IPS-NIHi7 (cell line): ENCODE measurements around the gene EFCAB12.
"Not testable (repeated sequence)": the region's sequence is repeated elsewhere in the genome, so short reads cannot be mapped to it uniquely, and the experiment has no call there.

ENCODE experiments used
- DNase-seq: peaks from one replicate; pipeline ENCODE4 v3.0.0; 2012; ENCODE audit warnings: mixed read lengths; ENCODE audit errors: extremely low spot score

Gene EFCAB12

DNA sequence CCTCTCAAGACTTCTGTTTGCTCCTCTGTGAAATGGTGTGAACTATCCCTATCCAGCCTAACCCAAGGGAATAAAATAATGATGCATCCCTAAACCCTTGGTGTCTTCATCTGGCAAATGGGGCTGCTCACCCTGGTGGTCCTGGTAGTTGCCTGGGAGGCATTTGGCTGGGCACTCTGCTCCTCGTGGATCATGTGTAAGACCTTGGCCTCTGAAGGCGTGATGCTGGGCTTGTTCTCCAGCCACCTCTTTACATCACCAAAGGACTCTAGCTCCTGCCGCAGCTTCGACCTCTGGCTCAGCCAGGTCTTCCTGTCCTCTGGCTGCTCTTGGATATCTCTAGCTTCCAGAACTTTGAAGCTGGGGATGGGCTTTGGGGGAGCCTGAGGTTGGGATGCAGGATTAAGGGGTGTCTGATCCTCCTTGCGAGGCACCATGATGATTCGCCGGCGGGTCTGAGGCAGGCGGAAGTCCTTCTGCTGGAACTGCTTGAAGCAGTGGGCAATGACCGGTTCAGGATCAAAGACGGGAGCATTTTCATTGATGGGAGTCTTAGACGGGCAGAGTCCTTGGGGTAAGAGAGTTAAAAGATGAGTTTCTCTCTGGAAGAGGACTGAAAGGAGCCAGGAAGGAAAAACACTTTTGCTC is 7.1 kb downstream of the EFCAB12 start:
- no peak for DNase-seq

DNA sequence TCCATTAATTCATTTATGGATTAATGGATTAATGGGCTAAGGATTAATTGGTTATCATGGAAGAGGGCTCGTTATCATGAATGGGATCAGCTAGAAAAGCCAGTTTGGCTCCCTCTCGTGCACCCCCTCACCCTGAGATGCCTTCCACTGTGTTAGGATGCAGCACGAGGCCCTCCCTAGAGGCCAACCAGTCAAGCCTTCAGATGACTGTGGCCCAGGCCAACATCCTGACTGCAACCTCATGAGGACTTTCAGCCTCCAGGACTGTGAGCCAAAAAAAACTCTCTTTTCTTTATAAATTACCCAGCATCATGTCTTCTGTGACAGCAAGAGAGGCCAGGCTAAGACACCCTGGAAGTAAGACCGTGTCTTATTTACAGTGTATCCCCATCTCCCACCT is 9.0 kb downstream of the EFCAB12 start:
- DNase-seq = no peak

DNA sequence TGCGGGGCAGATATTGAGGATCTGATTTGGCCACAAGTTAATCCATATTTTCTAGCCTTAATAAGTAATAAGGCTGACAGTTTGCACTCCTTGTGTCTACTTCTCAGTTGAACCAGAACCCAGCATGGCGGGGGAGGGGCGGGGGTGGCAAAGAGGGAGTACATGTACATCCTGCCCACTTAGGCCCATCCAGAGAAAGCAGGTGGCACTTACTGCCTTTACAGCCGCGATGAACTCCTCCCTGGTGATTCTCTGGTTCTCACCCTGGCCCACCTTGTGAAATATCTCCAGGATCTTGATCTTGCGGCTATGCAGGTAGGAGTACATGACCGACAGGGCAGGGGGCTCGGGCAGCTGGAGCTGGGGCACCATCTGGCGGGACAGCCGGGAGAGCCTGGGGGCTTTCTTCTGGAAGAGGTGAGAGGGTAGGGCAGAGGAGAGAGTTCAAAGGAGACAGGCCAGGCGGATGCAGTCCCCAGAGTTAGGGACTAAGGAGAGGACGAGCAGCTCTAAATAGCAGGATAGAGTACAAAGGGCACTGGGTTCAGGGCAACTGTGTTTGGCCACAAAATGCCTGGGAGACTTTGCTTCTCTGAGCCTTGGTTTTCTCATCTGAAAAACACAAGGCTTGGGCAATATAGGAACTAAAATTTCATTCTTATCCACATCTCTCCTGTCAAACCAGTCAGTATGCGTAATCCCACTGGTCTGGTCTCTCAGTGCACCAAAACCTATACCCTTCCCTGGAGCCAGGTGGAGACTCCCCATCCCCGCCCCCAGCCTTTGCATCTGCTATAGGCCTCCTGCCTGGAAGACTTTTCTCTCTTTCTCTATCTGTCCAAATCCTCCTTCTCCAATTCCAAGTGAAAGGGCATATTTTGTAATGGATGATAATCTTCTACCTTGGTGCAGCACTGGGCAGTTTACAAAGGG is 10.1 kb downstream of the EFCAB12 start:
- DNase-seq = no peak

DNA sequence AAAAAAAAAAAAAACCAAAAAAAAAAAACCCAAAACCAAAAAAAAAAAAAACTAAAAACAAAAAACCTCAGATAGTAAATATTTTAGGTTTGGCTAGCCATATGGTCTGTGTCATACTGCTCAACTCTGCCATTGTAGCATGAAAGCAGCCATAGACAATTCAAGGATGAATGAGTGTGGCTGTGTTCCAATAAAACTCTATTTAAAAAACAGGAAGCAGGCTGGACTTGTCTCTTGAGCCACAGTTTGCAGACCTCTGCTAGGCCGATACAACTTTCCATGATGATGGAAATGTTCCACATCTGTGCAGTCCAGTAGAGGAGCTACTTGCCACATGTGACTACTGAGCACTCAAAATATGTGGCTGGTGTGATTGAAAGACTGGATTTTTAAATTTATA is 11.1 kb downstream of the EFCAB12 start:
- DNase-seq = no peak

DNA sequence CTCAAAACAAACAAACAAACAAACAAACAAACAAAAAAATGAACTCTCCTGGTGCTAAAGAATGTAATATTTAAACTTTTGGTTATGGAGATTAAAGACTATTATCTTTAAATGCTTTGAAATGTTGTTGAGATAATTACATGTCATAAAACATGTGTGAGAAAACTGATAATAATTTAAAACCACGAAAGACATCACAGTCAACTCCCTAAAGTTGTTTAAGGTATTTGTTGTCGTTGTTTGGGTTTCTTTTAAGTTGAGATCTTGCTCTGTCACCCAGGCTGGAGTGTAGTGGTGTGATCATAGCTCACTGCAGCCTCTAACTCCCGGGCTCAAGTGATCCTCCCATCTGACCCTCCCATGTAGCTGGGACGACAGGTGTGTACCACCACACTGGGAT is 12.0 kb downstream of the EFCAB12 start:
- no peak for DNase-seq

DNA sequence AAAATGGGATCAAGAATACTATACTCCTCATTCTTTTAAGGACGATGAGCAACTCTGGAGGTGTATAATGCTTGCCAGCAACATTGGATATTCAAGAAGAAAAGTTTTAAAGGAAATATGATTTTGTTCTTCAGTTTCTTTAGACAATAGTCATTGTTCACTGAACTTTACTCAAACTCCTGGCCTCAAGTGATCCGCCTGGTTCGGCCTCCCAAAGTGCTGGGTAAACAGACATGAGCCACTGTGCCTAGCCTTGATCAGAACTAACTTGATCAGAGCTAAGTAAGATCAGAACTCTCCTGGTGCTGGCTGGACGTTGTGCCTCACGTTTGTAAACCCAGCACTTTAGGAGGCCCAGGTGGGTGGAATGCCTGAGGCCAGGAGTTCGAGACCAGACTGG is 12.6 kb downstream of the EFCAB12 start:
- DNase-seq = no peak

DNA sequence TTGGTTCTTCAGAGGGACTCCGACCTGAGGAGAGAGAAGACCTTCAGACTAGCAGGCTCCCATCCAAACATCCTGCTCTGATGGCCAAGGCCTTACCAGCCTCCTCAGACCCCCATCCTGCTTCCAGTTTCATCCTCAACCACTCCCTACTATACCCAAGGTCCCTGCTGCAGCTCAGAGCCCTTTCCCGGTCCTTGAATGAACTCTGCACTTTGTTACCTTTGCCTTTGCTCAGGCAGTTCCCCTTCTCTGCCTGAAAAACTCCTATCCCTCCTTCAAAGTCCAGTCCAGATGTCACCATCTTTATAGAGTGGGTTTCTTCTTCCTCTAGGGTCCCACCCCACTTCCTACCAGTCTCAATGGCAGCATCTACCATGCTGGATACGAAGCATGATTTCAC is 13.1 kb downstream of the EFCAB12 start:
- DNase-seq = no peak

DNA sequence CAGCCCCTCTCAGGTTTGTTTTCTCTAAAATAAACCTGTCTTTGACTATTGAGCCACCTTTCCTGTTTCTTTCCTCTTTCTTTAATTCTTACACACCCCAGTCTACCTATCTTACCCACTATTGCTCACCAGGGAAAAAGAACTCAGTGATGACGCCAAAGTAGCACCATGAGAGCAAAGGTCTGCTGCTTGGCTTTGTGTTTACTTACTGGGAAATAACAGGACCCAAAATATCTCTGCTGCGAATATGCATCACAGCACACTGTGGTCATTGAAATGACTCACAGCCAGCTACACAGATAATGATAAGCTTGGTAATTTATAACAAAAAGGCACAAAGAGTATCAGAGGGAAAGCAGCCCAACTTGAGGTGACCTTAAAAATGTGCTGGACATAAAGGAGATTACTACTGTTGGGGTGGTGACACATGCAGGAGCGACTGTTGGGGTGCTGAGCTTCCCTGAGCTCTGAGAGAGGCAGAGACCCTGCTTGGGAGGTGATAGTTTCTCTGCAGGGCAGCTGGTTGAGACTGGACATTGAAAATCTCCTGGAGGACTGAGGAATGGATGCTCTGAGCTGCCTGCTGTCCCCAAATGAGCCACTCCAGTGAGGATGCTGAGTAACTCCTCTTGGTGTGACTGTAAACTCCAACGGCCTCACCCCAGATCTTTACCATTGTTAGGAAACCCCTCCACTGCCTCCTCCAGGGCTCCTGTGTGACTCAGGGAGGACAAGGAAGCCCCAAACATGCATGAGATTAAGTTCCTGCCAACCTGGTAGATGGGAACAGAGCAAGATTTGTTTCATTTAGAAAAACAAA is 14.5 kb downstream of the EFCAB12 start:
- no peak for DNase-seq

DNA sequence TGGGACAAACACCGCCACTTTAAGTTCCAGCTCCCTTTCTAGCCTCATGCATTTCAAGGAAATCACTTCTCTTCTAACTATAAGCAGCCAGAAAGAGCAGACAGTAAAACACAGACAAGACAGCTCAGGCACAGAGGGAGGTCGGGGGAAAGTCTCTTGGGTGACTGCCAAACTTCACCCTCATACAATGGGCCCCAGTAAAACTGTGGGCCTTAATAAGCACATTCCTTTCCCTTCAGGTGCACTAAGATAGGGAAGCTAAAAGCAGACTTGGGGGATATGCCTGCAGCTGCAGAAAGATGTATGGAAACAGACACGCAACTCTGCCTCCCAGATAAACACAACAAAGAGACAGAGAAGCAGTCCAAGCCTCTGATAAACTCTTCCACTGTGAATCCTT is 15.2 kb downstream of the EFCAB12 start:
- not testable (repeated sequence) for DNase-seq

DNA sequence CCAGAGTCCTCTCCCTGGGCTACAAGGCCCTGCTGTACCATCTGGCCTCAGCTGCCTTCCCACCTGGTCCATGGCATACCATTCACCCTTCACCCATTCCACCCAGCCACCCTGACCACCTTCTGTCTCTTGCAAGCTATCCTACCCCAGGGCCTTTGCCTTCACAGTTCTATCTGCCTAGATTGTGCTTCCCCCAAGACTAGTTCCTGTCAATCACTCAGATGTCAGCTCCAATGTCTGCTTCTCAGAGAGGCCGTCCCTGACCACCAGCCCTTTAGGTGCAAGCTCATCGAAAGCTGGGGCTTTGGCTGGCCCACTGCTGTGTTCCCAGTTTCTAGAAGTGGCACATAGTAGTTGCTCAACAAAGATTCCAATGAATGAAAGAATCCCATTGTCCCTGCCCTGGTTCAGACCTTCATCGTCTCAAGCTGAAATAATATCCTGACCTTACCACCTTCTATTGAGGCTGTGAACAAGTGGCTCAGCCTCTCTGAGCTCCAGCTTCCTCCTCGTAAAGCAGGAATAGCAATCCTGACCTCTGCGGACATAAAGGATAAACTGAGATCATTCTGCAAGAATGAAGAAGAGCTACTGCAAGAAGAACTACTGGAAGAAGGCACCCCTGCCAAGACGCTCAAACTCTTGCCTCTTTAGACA is 15.8 kb downstream of the EFCAB12 start:
- no peak for DNase-seq

DNA sequence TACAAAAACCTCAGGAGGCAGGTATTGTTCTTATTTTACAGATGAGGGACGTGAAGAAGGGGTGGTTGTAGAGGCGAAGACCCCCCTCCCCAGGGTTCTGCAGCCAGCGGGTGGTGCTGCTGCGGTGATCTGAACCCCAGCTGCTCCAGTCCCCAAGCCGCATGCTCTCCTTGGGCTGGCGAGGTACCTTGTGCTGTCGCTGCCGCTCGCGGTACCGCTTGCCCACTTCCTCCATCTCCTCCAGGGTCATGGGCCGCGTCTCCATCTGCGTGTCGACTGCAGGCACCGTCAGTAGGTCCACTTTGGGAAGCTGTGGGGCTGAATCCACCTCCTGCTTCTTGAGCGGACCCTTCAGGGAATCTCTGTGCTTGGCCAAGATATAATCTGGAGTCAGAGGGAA is 17.5 kb downstream of the EFCAB12 start:
- no peak for DNase-seq

DNA sequence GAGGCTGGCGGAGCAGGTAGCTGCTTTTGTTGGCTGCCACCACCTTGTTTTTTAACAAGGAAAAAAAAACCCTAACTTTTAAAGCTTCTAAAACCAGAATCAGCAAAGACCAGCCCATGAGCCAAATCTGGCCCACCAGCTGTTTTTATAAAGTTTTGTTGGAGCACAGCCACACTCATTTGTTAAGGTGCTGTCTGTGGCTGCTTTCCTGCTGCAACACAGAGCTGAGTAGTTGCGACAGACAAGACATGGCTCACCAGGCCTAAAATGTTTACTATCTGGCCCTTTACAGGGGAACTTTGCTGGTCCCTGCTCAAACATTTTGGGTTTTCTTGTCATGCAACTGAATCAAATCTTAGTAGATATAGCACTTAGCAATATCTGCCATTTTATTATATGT is 18.9 kb downstream of the EFCAB12 start:
- DNase-seq = no peak

DNA sequence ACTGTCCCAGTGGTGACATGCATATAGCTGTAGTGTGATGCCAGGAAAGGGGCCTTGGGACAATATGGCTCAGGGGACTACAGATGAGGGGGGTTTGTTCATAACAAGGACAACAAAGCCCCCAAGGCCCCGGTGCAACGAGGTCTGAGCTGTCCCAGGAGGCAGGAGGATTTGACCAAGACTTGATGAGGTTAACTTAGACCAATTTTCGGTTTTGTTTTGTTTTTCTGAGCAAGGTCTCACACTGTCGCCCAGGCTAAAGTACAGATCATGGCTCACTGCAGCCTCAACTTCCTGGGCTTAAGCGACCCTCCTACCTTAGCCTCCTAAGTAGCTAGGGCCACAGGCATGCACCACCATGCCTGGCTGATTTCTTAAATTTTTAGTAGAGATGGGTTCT is 23.8 kb downstream of the EFCAB12 start:
- no peak for DNase-seq

DNA sequence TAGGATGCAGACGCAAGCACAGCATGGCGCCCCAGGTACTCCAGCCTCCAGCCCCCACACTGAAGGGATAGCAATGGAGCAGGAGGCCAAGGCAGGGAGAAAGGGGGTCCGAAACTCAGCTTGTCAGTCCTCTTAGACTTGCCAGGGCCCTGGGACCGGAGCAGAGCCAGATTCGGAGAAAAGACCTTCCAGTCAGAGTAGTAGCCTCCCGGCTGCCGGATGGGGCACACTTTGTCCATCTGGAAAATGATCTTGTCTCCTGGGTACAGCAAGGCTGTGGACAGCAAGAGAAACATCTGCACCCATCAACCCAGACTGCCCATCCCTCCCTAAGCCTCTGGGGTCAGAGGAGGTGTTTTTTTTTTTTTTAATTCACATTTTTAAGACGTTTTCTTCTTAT is 24.3 kb downstream of the EFCAB12 start:
- DNase-seq = no peak

DNA sequence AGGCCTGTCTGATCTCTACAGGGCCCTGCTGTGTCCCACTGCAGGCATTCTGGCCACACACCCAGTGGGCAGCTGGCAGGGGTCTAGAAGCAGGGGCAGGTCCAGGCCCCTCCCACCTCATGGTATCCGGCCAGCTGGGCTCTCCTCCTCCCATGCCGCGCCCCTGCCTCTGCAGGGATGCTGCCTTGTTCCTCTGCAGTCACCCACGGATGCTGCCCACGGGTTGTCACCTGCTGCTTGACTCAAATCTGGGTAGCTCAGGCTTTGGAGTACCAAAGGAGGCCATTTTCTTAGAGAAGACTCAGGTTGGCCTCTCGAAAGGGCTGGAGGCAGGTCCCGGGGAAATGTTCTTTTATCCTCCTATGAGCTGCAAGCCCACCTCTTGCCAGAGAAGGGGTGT is 25.0 kb downstream of the EFCAB12 start:
- no peak for DNase-seq

DNA sequence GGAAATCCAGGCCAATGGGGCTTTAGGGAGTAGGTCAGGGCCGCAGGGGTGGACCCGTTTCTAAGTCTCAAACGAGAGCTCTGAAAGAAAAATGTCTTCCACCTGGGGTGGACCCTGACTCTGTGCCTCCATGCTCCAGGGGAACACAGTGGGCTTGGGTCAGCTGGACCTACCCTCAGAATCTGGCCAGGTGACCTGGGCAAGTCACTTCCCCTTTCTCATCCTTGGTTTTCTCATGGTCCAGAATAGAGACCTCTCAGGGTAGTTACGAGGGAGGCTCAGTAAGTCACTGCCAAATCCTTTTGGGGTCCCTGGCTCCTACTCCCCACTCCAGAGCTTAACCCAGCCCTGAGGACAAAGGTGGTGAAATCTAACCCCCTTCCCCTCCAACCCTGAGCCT is 25.8 kb downstream of the EFCAB12 start:
- no peak for DNase-seq

DNA sequence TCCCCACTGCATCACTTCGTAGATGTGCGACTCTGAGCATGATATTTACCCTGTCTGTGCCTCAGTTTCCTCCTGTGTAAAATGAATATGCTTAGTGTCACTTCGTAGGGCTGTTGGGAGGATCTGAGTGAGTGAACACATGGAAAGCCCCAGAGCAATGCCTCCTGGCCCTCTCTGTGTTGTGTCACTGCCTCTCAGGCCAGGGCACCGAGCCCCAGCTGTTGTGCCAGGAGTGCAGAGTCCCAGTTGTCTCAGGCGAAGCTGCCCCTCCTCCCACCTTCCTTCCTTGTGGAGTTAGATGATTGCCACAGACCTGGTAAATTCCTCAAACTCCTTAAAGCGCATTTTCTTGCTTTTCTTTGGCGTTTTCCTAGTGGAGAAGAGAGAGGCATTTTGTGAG is 26.2 kb downstream of the EFCAB12 start:
- DNase-seq = no peak

DNA sequence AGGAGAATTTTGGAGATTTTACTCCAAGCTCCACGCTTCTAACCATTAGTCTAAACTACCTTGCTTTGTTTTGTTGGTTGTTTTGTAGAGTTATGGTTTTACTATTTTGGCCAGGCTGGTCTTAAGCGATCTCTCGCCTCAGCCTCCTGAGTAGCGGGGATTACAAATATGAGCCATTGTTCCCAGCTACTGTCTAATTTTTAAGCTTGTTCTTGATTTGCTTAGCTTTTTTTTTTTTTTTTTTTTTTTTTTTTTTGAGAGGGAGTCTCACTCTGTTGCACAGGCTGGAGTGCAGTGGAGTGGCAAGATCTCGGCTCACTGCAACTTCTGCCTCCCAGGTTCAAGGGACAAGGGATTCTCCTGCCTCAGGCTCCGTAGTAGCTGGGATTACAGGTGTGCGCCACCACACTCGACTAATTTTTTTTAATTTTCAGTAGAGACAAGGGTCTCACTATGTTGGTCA is 28.5 kb downstream of the EFCAB12 start:
- DNase-seq = no peak

DNA sequence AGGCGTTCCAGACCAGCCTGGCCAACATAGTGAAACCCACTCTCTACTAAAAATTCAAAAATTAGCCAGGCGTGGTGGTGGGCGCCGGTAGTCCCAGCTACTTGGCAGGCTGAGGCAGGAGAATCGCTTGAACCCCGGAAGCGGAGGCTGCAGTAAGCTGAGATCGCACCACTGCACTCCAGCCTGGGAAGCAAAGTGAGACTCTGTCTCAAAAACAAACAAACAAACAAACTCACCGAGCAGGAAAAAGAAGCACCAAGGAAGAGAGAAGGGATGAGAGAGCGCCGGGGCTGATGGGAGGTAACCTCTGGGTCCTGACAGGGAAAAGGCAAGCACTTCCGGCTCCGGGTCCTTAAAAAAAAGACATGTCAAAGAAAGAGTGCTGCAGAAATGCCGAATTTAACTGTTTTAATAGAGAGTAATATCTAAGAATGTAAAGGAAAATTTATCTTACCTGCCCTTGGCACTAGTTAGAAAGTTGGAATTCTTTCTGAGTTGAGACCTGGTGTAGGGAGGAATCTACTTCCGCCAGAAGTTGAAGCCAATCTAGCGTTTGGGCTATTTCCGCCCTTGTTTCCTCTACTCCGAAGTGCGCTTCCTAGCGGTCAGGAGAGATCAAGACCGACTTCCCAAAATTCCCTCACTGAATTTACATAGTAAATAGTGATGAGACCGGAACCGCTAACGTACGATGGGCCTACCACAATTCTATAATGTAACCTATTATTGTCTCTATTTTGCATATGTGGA is 29.1 kb downstream of the EFCAB12 start:
- DNase-seq = peak; percentile 87

DNA sequence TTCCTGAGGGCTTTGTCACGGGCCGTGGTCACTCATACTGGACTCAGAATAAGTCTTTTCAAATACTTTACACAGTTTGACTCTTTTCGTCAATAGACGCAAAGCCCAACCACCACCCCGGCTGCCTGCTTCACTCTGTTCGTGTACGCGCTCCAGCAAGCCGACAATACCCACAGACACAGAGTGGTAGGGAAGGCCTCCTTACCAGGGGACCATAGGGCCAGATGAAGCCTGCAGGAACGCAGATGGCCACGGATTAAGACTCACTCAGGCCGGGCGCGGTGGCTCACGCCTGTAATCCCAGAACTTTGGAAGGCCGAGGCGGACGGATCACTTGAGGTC is 29.7 kb downstream of the EFCAB12 start:
- DNase-seq = no peak
